Epithelial cell of esophagus (primary cell): ENCODE measurements around the gene RCOR3.
A peak's percentile ranks its signal among the peaks of the same experiment; 100 is the strongest.
"Not testable (repeated sequence)": the region's sequence is repeated elsewhere in the genome, so short reads cannot be mapped to it uniquely, and the experiment has no call there.

Experiments used
- DNase-seq: peaks from one replicate; pipeline ENCODE4 v3.0.0; 2010; ENCODE audit warnings: low read depth
- H3K4me3 ChIP-seq: 2 replicates; pipeline ENCODE4 v1.5.1; 2011; ENCODE audit warnings: mild to moderate bottlenecking, low read length, control low read depth
- CTCF ChIP-seq: IDR thresholded peaks from 2 replicates; pipeline ENCODE4 v1.5.1; 2011; ENCODE audit warnings: low read depth, mild to moderate bottlenecking, low read length, control low read depth, inconsistent platforms; ENCODE audit not compliant: insufficient read depth; ENCODE audit errors: missing control alignments

RCOR3 gene

GRCh38 chr1:211320980-211321379 lies 61.8 kb downstream of the RCOR3 start:
- no peak overlapping the region for H3K4me3 ChIP-seq
- DNase-seq, result peak; percentile 84
- no peak for TF ChIP-seq CTCF

GRCh38 chr1:211321646-211322045 lies 62.5 kb downstream of the RCOR3 start:
- not testable (repeated sequence) for DNase-seq, H3K4me3 ChIP-seq

- H3K4me3 ChIP-seq, result no peak overlapping the region
- TF ChIP-seq CTCF, result peak; percentile 94
- peak; percentile 75 for DNase-seq
Measured at GRCh38 chr1:211323156-211324063, 64.2 kb downstream of the RCOR3 start.

- DNase-seq, result no peak
- H3K4me3 ChIP-seq, result no peak overlapping the region
- no peak for TF ChIP-seq CTCF
Measured at GRCh38 chr1:211324992-211325775, 66.0 kb downstream of the RCOR3 start.

GRCh38 chr1:211326140-211326527 lies 67.0 kb downstream of the RCOR3 start:
- H3K4me3 ChIP-seq, result peak overlapping the region; percentile 40
- no peak for DNase-seq
- TF ChIP-seq CTCF, result no peak

- peak; percentile 32 for DNase-seq
- peak within 1 kb of the TSS; percentile 50 for H3K4me3 ChIP-seq
- no peak for TF ChIP-seq CTCF
Measured at GRCh38 chr1:211326528-211327345, 67.6 kb downstream of the RCOR3 start, which contains the start of gene TRAF5. TRAF5 (plus strand) TSS chr1:211326833; CDS start chr1:211353240, 26,407 bp downstream.
